Adrenal gland (tissue), 12 donors: ENCODE results near the gene MPIG6B. TPM values are rescaled to one million over a fixed set of nuclear protein-coding genes. Genes with fewer than 3 reads are reported as not detected.

Source experiments
- DNase-seq, 7 donors: peaks; one replicate each; pipeline ENCODE4 v3.0.0-alpha.2; 2019 to 2020
- H3K27ac ChIP-seq, 5 donors: fragments of 200-600 bp; sonication (generic) in 4 of 5; 1 replicate in 3 of 5; 2 replicates in 2 of 5; pipeline versions ENCODE4 v1.5.1 to v1.8.0; 2016 to 2020; ENCODE audit warnings: mild to moderate bottlenecking in 1 of 5
- H3K27me3 ChIP-seq: fragments of 200-600 bp; 2 replicates; pipeline ENCODE4 v1.8.0; 2021
- H3K36me3 ChIP-seq, 2 donors: fragments of 200-600 bp; replicated peaks in 1 of 2; 1 replicate in 1 of 2; 2 replicates in 1 of 2; pipeline versions ENCODE4 v1.5.1 to v1.8.0; 2018 to 2022
- H3K4me1 ChIP-seq, 2 donors: fragments of 200-600 bp; replicated peaks in 1 of 2; 1 replicate in 1 of 2; 2 replicates in 1 of 2; pipeline versions ENCODE4 v1.5.1 to v1.8.0; 2018 to 2021
- H3K4me3 ChIP-seq, 4 donors: fragments of 200-600 bp; sonication (generic) in 3 of 4; one replicate each; pipeline ENCODE4 v1.5.1; 2016 to 2018
- H3K9me3 ChIP-seq, 3 donors: fragments of 200-600 bp; sonication (generic) in 1 of 3; replicated peaks in 1 of 3; 1 replicate in 2 of 3; 2 replicates in 1 of 3; pipeline versions ENCODE4 v1.5.1 to v1.8.0; 2016 to 2021
- CTCF ChIP-seq, 6 experiments: fragments of 450-650 bp in 4 of 6; fragments of 200-600 bp in 2 of 6; sonication (generic) in 1 of 6; IDR thresholded peaks; 1 replicate in 5 of 6; 2 replicates in 1 of 6; pipeline versions ENCODE4 v1.5.1 to v1.8.0; 2016 to 2021; ENCODE audit warnings: antibody characterized with exemption in 6 of 6, mild to moderate bottlenecking in 2 of 6, moderate library complexity in 1 of 6
- POLR2A ChIP-seq, 2 donors: fragments of 450-650 bp; IDR thresholded peaks; one replicate each; pipeline ENCODE4 v1.6.1; 2017; ENCODE audit warnings: antibody characterized with exemption in 2 of 2, mild to moderate bottlenecking in 2 of 2, moderate library complexity in 1 of 2
- WGBS, 4 donors: extraction: QIAGEN DNeasy Blood & Tissue Kit in 2 of 4; methylation state at CpG; one replicate each; pipeline versions ENCODE4 v1.1.5 to v1.1.7; 2013 to 2017; 5-methylcytosine and 5-hydroxymethylcytosine counted together
- intact Hi-C, 2 donors: fragments of 100-400 bp; cut with DNase I; formaldehyde crosslinking; loops; one replicate each; pipeline versions ENCODE4 v1.14.1 to v1.15.0; 2022 to 2023
- polyA plus RNA-seq, 3 donors: library from polyadenylated mRNA; stranded (reverse); fragments of 200-250 nt in 2 of 3; fragments of 350-450 nt in 1 of 3; fragmentation: Illumina TruSeq in 1 of 3; extraction: RNeasy Lipid Tissue Mini Kit (QIAGEN cat#74804) in 1 of 3; gene quantifications; one replicate each; pipeline ENCODE4 v1.2.3, GENCODE V29; 2013 to 2014
- total RNA-seq, 9 donors: library from RNA; depleted of rRNA in 4 of 9; stranded (reverse); fragments of >200 nt in 4 of 9; fragments of 120-200 nt in 1 of 9; fragmentation: NEBNext Ultra II Directional in 1 of 9; extraction: Animal tissue kit (Norgen Biotek cat#: 25700) in 1 of 9; gene quantifications; one replicate each; pipeline versions ENCODE4 v1.1.0 to v1.2.4, GENCODE V29; 2013 to 2023
- donor health status: healthy with polysubstance abuse.
- donor health status: Bipolar disorder and iron deficiency.
- donor health status: DM: yes; HTN: yes; CAD: no.
- donor health status: DM: no; HTN: no; CAD: no.
- donor health status: DM: no; HTN: no; CAD: no.
- donor health status: DM: yes; HTN: yes; CAD: no.

MPIG6B gene
- total and polyA plus RNA-seq, 12 donors: 0.07 to 0.65 (median 0.15) TPM; not detected in 8

- H3K27ac ChIP-seq: peak overlapping the region in 2 of 5 donors; percentile 11 to 12
- H3K4me3 ChIP-seq: no peak overlapping the region
- no peak for DNase-seq
- no peaks in the 10 kb centered on the region for H3K27me3 ChIP-seq
- H3K9me3 ChIP-seq: no peaks in the 10 kb centered on the region
- 44 to 77% (median 56%) methylated on average over 1 to 3 of the region's 3 CpGs for WGBS, 4 donors
- intact Hi-C loops: loop anchor here in 1 of 2 donors (10.0 kb wide), 1 partner anchor 1683 kb away; the partner anchor contains the start of genes CUTA and PHF1
- peaks cover 14 to 65% of the 10 kb centered on the region in 2 donors for H3K4me1 ChIP-seq
- peaks cover 0 to 37% of the 10 kb centered on the region in 2 donors for H3K36me3 ChIP-seq
- no peak for TF ChIP-seq POLR2A (IDR thresholded peaks at IDR 0.05)
- no peak for TF ChIP-seq CTCF (IDR thresholded peaks at IDR 0.05)
Observed at GRCh38 chr6:31732029-31732428, 8.9 kb downstream of the MPIG6B start.

GRCh38 chr6:31733734-31734133, 10.6 kb downstream of the MPIG6B start:
- Histone ChIP-seq H3K27me3 (no peaks in the 10 kb centered on the region), H3K9me3 (no peaks in the 10 kb centered on the region), H3K4me3 (no peak overlapping the region), H3K4me1 (peaks cover 12 to 72% of the 10 kb centered on the region in 2 donors), H3K36me3 (peaks cover 0 to 37% of the 10 kb centered on the region in 2 donors), H3K27ac (peak overlapping the region in 2 of 5 donors; percentile 77 to 98)
- intact Hi-C loops: loop anchor here in 1 of 2 donors (10.0 kb wide), 1 partner anchor 1681 kb away; the partner anchor contains the start of genes CUTA and PHF1
- no peak for DNase-seq
- TF ChIP-seq POLR2A (IDR thresholded peaks at IDR 0.05) (no peak), CTCF (IDR thresholded peaks at IDR 0.05) (no peak)
- 74 to 89% (median 85%) methylated on average over 4 of the region's 4 CpGs for WGBS, 4 donors

GRCh38 chr6:31734247-31734820, 11.2 kb downstream of the MPIG6B start:
- Histone ChIP-seq H3K36me3 (peaks cover 0 to 37% of the 10 kb centered on the region in 2 donors), H3K4me1 (peaks cover 11 to 70% of the 10 kb centered on the region in 2 donors), H3K4me3 (peak overlapping the region in 2 of 4 donors; percentile 38 to 92), H3K27me3 (no peaks in the 10 kb centered on the region), H3K27ac (peak overlapping the region in 4 of 5 donors; percentile 77 to 98 (median 80)), H3K9me3 (no peaks in the 10 kb centered on the region)
- 4 to 29% (median 9%) methylated on average over 2 of the region's 2 CpGs for WGBS, 4 donors
- no peak for DNase-seq
- intact Hi-C loops: loop anchor here in 1 of 2 donors (10.0 kb wide), 1 partner anchor 1680 kb away; the partner anchor contains the start of genes CUTA and PHF1
- no peak for TF ChIP-seq POLR2A (IDR thresholded peaks at IDR 0.05)
- TF ChIP-seq CTCF (IDR thresholded peaks at IDR 0.05): no peak

GRCh38 chr6:31734821-31735406, 11.7 kb downstream of the MPIG6B start:
- WGBS, 4 donors: 0 to 1% (median 1%) methylated on average over 18 of the region's 18 CpGs
- peak overlapping the region; percentile 70 to 98 (median 79) for H3K27ac ChIP-seq
- H3K36me3 ChIP-seq: peaks cover 0 to 37% of the 10 kb centered on the region in 2 donors
- intact Hi-C loops: loop anchor here in 1 of 2 donors (10.0 kb wide), 1 partner anchor 1680 kb away; the partner anchor contains the start of genes CUTA and PHF1
- no peaks in the 10 kb centered on the region for H3K9me3 ChIP-seq
- TF ChIP-seq POLR2A (IDR thresholded peaks at IDR 0.05) (peak in 1 of 2 donors; percentile 20), CTCF (IDR thresholded peaks at IDR 0.05) (no peak)
- H3K4me3 ChIP-seq: peak overlapping the region in 3 of 4 donors; percentile 38 to 92 (median 38)
- DNase-seq: peak in 6 of 7 donors; percentile 45 to 74 (median 62)
- no peaks in the 10 kb centered on the region for H3K27me3 ChIP-seq
- H3K4me1 ChIP-seq: peaks cover 13 to 73% of the 10 kb centered on the region in 2 donors
